Measurements from ENCODE around the gene XPO6. TPM values are rescaled to one million over a fixed set of nuclear protein-coding genes. Genes with fewer than 3 reads are reported as not detected.

Gene XPO6
- total RNA-seq, 1 donor from 2014 or later: 232 TPM

- no peak for DNase-seq
- peaks cover 2% of the 10 kb centered on the region for H3K27me3 Mint-ChIP-seq (ENCODE audit: unreplicated experiment)
- no peak overlapping the region for H3K27ac Mint-ChIP-seq (ENCODE audit: unreplicated experiment)
- H3K4me1 Mint-ChIP-seq (ENCODE audit: low read depth, unreplicated experiment): peaks cover 8% of the 10 kb centered on the region
- peaks cover 2% of the 10 kb centered on the region for H3K9me3 Mint-ChIP-seq (ENCODE audit: unreplicated experiment)
- H3K4me3 Mint-ChIP-seq (ENCODE audit: unreplicated experiment): no peak overlapping the region
- TF ChIP-seq CTCF (IDR thresholded peaks at IDR 0.05; ENCODE audit: partially characterized antibody, unreplicated experiment): no peak
- no peaks in the 10 kb centered on the region for H3K36me3 Mint-ChIP-seq (ENCODE audit: unreplicated experiment)
Observed at GRCh38 chr16:28081391-28081968, 130.3 kb downstream of the XPO6 start.

DNA sequence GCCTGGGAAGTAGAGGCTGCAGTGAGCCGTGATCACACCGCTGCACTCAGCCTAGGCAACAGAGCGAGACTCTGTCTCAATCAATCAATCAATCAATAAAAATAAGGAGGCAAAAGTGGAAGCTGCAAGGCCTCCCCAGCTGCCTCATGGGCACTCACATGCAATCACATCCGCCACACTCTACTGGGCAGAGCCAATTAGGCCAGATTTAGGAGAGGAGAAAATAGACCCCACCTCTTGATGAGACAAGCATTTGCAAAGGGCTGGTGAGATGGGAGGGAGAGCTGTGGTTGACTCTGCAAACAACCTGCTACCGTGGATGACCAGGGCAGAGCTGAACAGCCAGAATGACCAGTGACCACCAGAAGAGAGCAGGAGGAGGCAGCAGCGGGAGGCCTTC, 133.5 kb downstream of the XPO6 start:
- H3K36me3 Mint-ChIP-seq (ENCODE audit: unreplicated experiment): no peaks in the 10 kb centered on the region
- no peak overlapping the region for H3K4me3 Mint-ChIP-seq (ENCODE audit: unreplicated experiment)
- H3K27me3 Mint-ChIP-seq (ENCODE audit: unreplicated experiment): peaks cover 10% of the 10 kb centered on the region
- H3K9me3 Mint-ChIP-seq (ENCODE audit: unreplicated experiment): no peaks in the 10 kb centered on the region
- TF ChIP-seq CTCF (IDR thresholded peaks at IDR 0.05; ENCODE audit: partially characterized antibody, unreplicated experiment): no peak
- peak overlapping the region; percentile 23 for H3K27ac Mint-ChIP-seq (ENCODE audit: unreplicated experiment)
- peaks cover 8% of the 10 kb centered on the region for H3K4me1 Mint-ChIP-seq (ENCODE audit: low read depth, unreplicated experiment)
- no peak for DNase-seq

DNA sequence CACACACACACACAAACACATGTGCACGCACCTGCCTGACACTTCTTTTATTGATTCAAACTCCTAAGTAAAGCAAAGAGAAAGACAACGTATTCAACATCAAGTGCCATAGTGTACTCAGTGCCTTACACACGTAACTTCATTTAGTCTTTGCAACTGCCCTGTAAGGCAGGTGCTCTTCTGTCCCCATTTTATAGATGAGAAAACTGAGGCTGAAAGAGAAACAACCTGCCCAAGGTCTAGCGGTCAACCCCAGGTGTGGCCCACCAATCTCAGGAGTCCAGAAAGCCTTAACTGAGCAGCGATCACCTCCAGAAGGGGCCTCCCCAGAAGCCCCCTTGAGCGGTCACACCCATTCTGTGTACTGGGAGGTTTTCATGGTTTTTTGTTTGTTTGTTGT, 137.9 kb downstream of the XPO6 start:
- Mint-ChIP-seq H3K36me3 (ENCODE audit: unreplicated experiment) (peaks cover 4% of the 10 kb centered on the region), H3K4me3 (ENCODE audit: unreplicated experiment) (no peak overlapping the region), H3K27me3 (ENCODE audit: unreplicated experiment) (peaks cover 12% of the 10 kb centered on the region), H3K9me3 (ENCODE audit: unreplicated experiment) (no peaks in the 10 kb centered on the region), H3K4me1 (ENCODE audit: low read depth, unreplicated experiment) (peaks cover 6% of the 10 kb centered on the region), H3K27ac (ENCODE audit: unreplicated experiment) (no peak overlapping the region)
- no peak for DNase-seq
- no peak for TF ChIP-seq CTCF (IDR thresholded peaks at IDR 0.05; ENCODE audit: partially characterized antibody, unreplicated experiment)

GRCh38 chr16:28072087-28072486, 139.7 kb downstream of the XPO6 start:
- Mint-ChIP-seq H3K36me3 (ENCODE audit: unreplicated experiment) (peaks cover 4% of the 10 kb centered on the region), H3K27ac (ENCODE audit: unreplicated experiment) (no peak overlapping the region), H3K4me1 (ENCODE audit: low read depth, unreplicated experiment) (no peaks in the 10 kb centered on the region), H3K9me3 (ENCODE audit: unreplicated experiment) (no peaks in the 10 kb centered on the region), H3K27me3 (ENCODE audit: unreplicated experiment) (peaks cover 15% of the 10 kb centered on the region), H3K4me3 (ENCODE audit: unreplicated experiment) (no peak overlapping the region)
- no peak for TF ChIP-seq CTCF (IDR thresholded peaks at IDR 0.05; ENCODE audit: partially characterized antibody, unreplicated experiment)
- DNase-seq: no peak

DNA sequence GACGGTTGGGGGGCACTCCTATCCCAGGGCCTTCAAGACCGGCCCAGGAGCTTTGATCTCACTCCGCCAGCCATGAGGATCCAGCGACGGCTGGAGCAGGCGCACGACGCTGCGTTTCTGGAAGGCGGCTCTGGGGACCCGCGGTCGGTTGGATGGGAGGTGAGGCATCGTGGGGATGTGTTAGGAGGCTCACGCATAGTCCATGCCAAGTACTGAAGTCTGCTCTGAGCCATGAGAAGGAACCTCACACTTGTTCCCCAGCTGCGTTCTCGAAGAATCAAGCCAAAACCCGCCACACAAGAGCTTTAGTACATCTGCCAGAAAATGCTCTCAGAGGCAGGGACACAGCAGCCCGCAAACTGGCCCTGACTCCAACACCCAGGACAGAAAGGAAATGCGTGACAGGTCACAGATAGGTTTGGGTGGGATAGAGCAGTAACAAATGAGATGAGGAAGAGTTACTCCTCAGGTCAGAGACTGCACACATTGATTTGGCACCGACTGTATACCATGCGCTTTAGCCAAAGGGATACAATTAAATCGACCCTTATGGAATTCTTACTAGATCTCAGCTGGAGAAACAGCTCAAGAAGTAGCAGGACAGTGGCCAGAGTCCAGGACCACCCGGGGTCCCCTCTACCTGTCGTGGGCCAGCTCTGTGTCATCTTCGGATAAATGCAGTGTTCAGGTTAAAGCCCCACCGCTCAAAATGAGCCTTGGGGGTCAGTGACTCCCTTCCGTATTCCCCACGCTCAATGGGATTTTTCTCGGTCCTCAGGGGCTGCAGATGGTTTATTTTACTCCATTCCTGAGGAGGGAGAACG, 141.6 kb downstream of the XPO6 start:
- H3K36me3 Mint-ChIP-seq (ENCODE audit: unreplicated experiment): peaks cover 4% of the 10 kb centered on the region
- TF ChIP-seq CTCF (IDR thresholded peaks at IDR 0.05; ENCODE audit: partially characterized antibody, unreplicated experiment): no peak
- H3K27me3 Mint-ChIP-seq (ENCODE audit: unreplicated experiment): peaks cover 16% of the 10 kb centered on the region
- H3K4me1 Mint-ChIP-seq (ENCODE audit: low read depth, unreplicated experiment): no peaks in the 10 kb centered on the region
- H3K27ac Mint-ChIP-seq (ENCODE audit: unreplicated experiment): no peak overlapping the region
- peak; percentile 15 for DNase-seq
- no peaks in the 10 kb centered on the region for H3K9me3 Mint-ChIP-seq (ENCODE audit: unreplicated experiment)
- no peak overlapping the region for H3K4me3 Mint-ChIP-seq (ENCODE audit: unreplicated experiment)
